Spleen (tissue), 13 donors: ENCODE measurements around the gene GNG4. TPM values are rescaled to one million over a fixed set of nuclear protein-coding genes. Genes with fewer than 3 reads are reported as not detected.
A peak's percentile ranks its signal among the peaks of the same experiment; 100 is the strongest.

Source experiments
- DNase-seq: peaks from one replicate; pipeline ENCODE4 v3.0.0-alpha.2; 2020
- H3K27ac ChIP-seq, 8 donors: fragments of 200-600 bp; sonication (generic) in 7 of 8; 1 replicate in 4 of 8; 2 replicates in 4 of 8; pipeline versions ENCODE4 v1.5.0 to v1.8.0; 2016 to 2021; ENCODE audit warnings: inconsistent platforms in 4 of 8, mild to moderate bottlenecking in 4 of 8, moderate library complexity in 1 of 8
- H3K27me3 ChIP-seq, 7 donors: fragments of 200-600 bp; sonication (generic) in 6 of 7; replicated peaks in 1 of 7; 1 replicate in 4 of 7; 2 replicates in 3 of 7; pipeline versions ENCODE4 v1.5.0 to v1.8.0; 2016 to 2021; ENCODE audit warnings: inconsistent platforms in 3 of 7, mild to moderate bottlenecking in 1 of 7
- H3K36me3 ChIP-seq, 6 donors: fragments of 200-600 bp; sonication (generic) in 5 of 6; 1 replicate in 4 of 6; 2 replicates in 2 of 6; pipeline versions ENCODE4 v1.5.0 to v1.8.0; 2016 to 2021; ENCODE audit warnings: inconsistent platforms in 2 of 6
- H3K4me1 ChIP-seq, 6 donors: fragments of 200-600 bp; sonication (generic) in 5 of 6; 1 replicate in 3 of 6; 2 replicates in 3 of 6; pipeline versions ENCODE4 v1.5.0 to v1.8.0; 2016 to 2021; ENCODE audit warnings: inconsistent platforms in 3 of 6
- H3K4me3 ChIP-seq, 8 donors: fragments of 200-600 bp; sonication (generic) in 7 of 8; 1 replicate in 4 of 8; 2 replicates in 4 of 8; pipeline versions ENCODE4 v1.5.0 to v1.8.0; 2016 to 2021; ENCODE audit warnings: inconsistent platforms in 4 of 8, mild to moderate bottlenecking in 4 of 8, moderate library complexity in 2 of 8
- H3K9me3 ChIP-seq, 8 donors: fragments of 200-600 bp; sonication (generic) in 7 of 8; 1 replicate in 4 of 8; 2 replicates in 4 of 8; pipeline versions ENCODE4 v1.5.0 to v1.8.0; 2016 to 2021; ENCODE audit warnings: inconsistent platforms in 4 of 8
- CTCF ChIP-seq, 11 experiments: fragments of 200-600 bp in 7 of 11; fragments of 450-650 bp in 4 of 11; sonication (generic) in 4 of 11; IDR thresholded peaks in 8 of 11; conservative IDR thresholded peaks in 3 of 11; 1 replicate in 7 of 11; 2 replicates in 4 of 11; pipeline versions ENCODE4 v1.4.0 to v1.8.0; 2016 to 2021; ENCODE audit warnings: antibody characterized with exemption in 11 of 11, inconsistent platforms in 4 of 11, mild to moderate bottlenecking in 1 of 11
- POLR2A ChIP-seq, 3 donors: fragments of 450-650 bp; IDR thresholded peaks; one replicate each; pipeline ENCODE4 v1.5.1; 2017; ENCODE audit warnings: antibody characterized with exemption in 3 of 3, mild to moderate bottlenecking in 1 of 3
- POLR2AphosphoS5 ChIP-seq, 3 donors: sonication (generic); formaldehyde crosslinking; IDR thresholded peaks; one replicate each; pipeline ENCODE4 v1.5.1; 2017; ENCODE audit warnings: antibody characterized with exemption in 3 of 3
- WGBS, 5 donors: extraction: QIAGEN DNeasy Blood & Tissue Kit in 3 of 5; methylation state at CpG; one replicate each; pipeline versions ENCODE4 v1.1.5 to v1.1.7; 2013 to 2018; 5-methylcytosine and 5-hydroxymethylcytosine counted together
- intact Hi-C: fragments of 100-400 bp; cut with DNase I; formaldehyde crosslinking; loops from one replicate; pipeline ENCODE4 v1.15.0; 2023; ENCODE audit warnings: low total_unique reads
- long read RNA-seq, 2 donors: transcript quantifications; one replicate each; lab custom pipeline, GENCODE V29; 2026
- polyA plus RNA-seq, 3 donors: library from polyadenylated mRNA; stranded (reverse); fragments of 200-250 nt; gene quantifications; one replicate each; pipeline ENCODE4 v1.2.1, GENCODE V29; 2013
- total RNA-seq, 7 donors: library from RNA; depleted of rRNA in 3 of 7; stranded (reverse); fragments of >200 nt in 3 of 7; fragmentation: NEBNext Ultra II Directional in 4 of 7; extraction: Animal tissue kit (Norgen Biotek cat#: 25700) in 4 of 7; gene quantifications; one replicate each; pipeline versions ENCODE4 v1.1.0 to v1.2.1, GENCODE V29; 2016 to 2021
- donor health status: healthy with polysubstance abuse.
- donor health status: DM: no; HTN: no; CAD: no; lungs with moderate emphysema.
- donor health status: DM: no; HTN: no; CAD: no.
- donor health status: Bipolar disorder and iron deficiency.
- donor health status: healthy.
- donor health status: DM: no; HTN: no; CAD: no.
- donor health status: DM: yes; HTN: yes; CAD: no.

Gene GNG4
- total RNA-seq (under 1 TPM in 1 of 7 donors, not detected in 6; 0.17 TPM), polyA plus RNA-seq (under 1 TPM; 0.13 to 0.65 (median 0.19) TPM)
- long read RNA-seq, donor 1, full-length matches to known transcripts: 1 of 1 reads
- long read RNA-seq, donor 1, partial matches to known transcripts: 0 of 1 reads
- long read RNA-seq, donor 1, other reads (novel, unspliced or antisense): 0 of 1 reads
- long read RNA-seq, donor 2: 0 reads

- WGBS, 5 donors: 0 to 1% (median 0%) methylated on average over 38 to 111 of the region's 111 CpGs; no CpG with 5 or more reads in 1 of the 5 donors
- Histone ChIP-seq H3K4me1 (peaks cover 12 to 34% (median 25%) of the 10 kb centered on the region in 6 donors), H3K4me3 (peak within 1 kb of the TSS; percentile 27 to 77 (median 52)), H3K27me3 (peaks cover 7 to 100% (median 73%) of the 10 kb centered on the region in 7 donors), H3K9me3 (peaks cover 0 to 5% (median 0%) of the 10 kb centered on the region in 8 donors), H3K36me3 (no peaks in the 10 kb centered on the region), H3K27ac (no peak within 1 kb of the TSS)
- no peak for TF ChIP-seq POLR2A (IDR thresholded peaks at IDR 0.05)
- no peak for TF ChIP-seq CTCF (IDR thresholded peaks at IDR 0.05 in 8 of 11, conservative IDR thresholded peaks at IDR 0.05 in 3 of 11)
- TF ChIP-seq POLR2AphosphoS5 (IDR thresholded peaks at IDR 0.05): no peak
- DNase-seq: peak; percentile 82
- intact Hi-C loops: no loop called here
Measured at GRCh38 chr1:235649368-235650163, at the start of gene GNG4. Gene GNG4, minus strand, starts transcription at chr1:235649784. Its CDS starts 65,946 bp downstream, at chr1:235583838.

GRCh38 chr1:235697508-235697907 lies 47.9 kb upstream of the GNG4 start:
- Histone ChIP-seq H3K27ac (no peak overlapping the region), H3K9me3 (no peaks in the 10 kb centered on the region), H3K36me3 (peaks cover 0 to 100% (median 86%) of the 10 kb centered on the region in 6 donors), H3K4me3 (no peak overlapping the region), H3K27me3 (no peaks in the 10 kb centered on the region), H3K4me1 (no peaks in the 10 kb centered on the region)
- DNase-seq: no peak
- intact Hi-C loops: no loop called here
- 77 to 86% (median 79%) methylated on average over 2 of the region's 2 CpGs for WGBS, 5 donors
- TF ChIP-seq POLR2AphosphoS5 (IDR thresholded peaks at IDR 0.05) (no peak), CTCF (IDR thresholded peaks at IDR 0.05 in 8 of 11, conservative IDR thresholded peaks at IDR 0.05 in 3 of 11) (no peak), POLR2A (IDR thresholded peaks at IDR 0.05) (no peak)

GRCh38 chr1:235689356-235689755 lies 39.8 kb upstream of the GNG4 start:
- Histone ChIP-seq H3K4me1 (no peaks in the 10 kb centered on the region), H3K9me3 (no peaks in the 10 kb centered on the region), H3K36me3 (peaks cover 0 to 100% (median 65%) of the 10 kb centered on the region in 6 donors), H3K27me3 (no peaks in the 10 kb centered on the region), H3K4me3 (no peak overlapping the region), H3K27ac (no peak overlapping the region)
- intact Hi-C loops: no loop called here
- TF ChIP-seq CTCF (IDR thresholded peaks at IDR 0.05 in 8 of 11, conservative IDR thresholded peaks at IDR 0.05 in 3 of 11) (no peak), POLR2A (IDR thresholded peaks at IDR 0.05) (no peak), POLR2AphosphoS5 (IDR thresholded peaks at IDR 0.05) (no peak)
- 94 to 96% (median 95%) methylated on average over 4 of the region's 4 CpGs for WGBS, 5 donors
- DNase-seq: no peak

GRCh38 chr1:235688096-235688495 lies 38.5 kb upstream of the GNG4 start:
- Histone ChIP-seq H3K36me3 (peaks cover 0 to 100% (median 59%) of the 10 kb centered on the region in 6 donors), H3K27me3 (no peaks in the 10 kb centered on the region), H3K9me3 (no peaks in the 10 kb centered on the region), H3K4me1 (no peaks in the 10 kb centered on the region), H3K27ac (no peak overlapping the region), H3K4me3 (no peak overlapping the region)
- no peak for TF ChIP-seq CTCF (IDR thresholded peaks at IDR 0.05 in 8 of 11, conservative IDR thresholded peaks at IDR 0.05 in 3 of 11)
- TF ChIP-seq POLR2AphosphoS5 (IDR thresholded peaks at IDR 0.05): no peak
- no peak for TF ChIP-seq POLR2A (IDR thresholded peaks at IDR 0.05)
- 93 to 97% (median 95%) methylated on average over 3 of the region's 3 CpGs for WGBS, 5 donors
- intact Hi-C loops: no loop called here
- DNase-seq: no peak
